Naive thymus-derived CD8-positive, alpha-beta T cell (primary cell): ENCODE measurements around the gene ABLIM3. TPM values are rescaled to one million over a fixed set of nuclear protein-coding genes. Genes with fewer than 3 reads are reported as not detected.

Experiments used
- ATAC-seq, 2 donors: fragments of 150-1000 bp; cut with Tn5 transposase in 1 of 2; sonication (Bioruptor Pico), chemical (Tn5 transposase) in 1 of 2; 1 replicate in 1 of 2; 2 replicates in 1 of 2; pipeline ENCODE4 v1.10.0; 2021; ENCODE audit warnings: mild to moderate bottlenecking in 2 of 2, moderate library complexity in 2 of 2
- POLR2A ChIA-PET: fragments of 350-600 bp; sonication (Branson Sonifier 250); formaldehyde crosslinking; loops from one replicate; lab custom pipeline; 2021; ENCODE audit warnings: antibody characterized with exemption; lab: Charles Lee
- DNase-seq, 10 donors: peaks; one replicate each; pipeline versions ENCODE4 v3.0.0 to v3.0.0-alpha.2; 2020 to 2022
- H3K27ac Mint-ChIP-seq, 10 donors: one replicate each; pipeline ENCODE4 v1.8.0; 2020 to 2022; ENCODE audit warnings: mild to moderate bottlenecking in 10 of 10, mixed read lengths in 10 of 10, moderate library complexity in 4 of 10, inconsistent platforms in 1 of 10
- H3K27me3 Mint-ChIP-seq, 5 donors: one replicate each; pipeline ENCODE4 v1.8.0; 2021 to 2022; ENCODE audit warnings: mixed read lengths in 5 of 5
- H3K36me3 Mint-ChIP-seq, 3 donors: one replicate each; pipeline ENCODE4 v1.8.0; 2020 to 2022; ENCODE audit warnings: mixed read lengths in 3 of 3, mild to moderate bottlenecking in 2 of 3, inconsistent platforms in 1 of 3
- H3K4me1 Mint-ChIP-seq, 4 donors: one replicate each; pipeline ENCODE4 v1.8.0; 2021 to 2022; ENCODE audit warnings: mixed read lengths in 4 of 4
- H3K4me3 Mint-ChIP-seq, 10 donors: one replicate each; pipeline ENCODE4 v1.8.0; 2020 to 2022; ENCODE audit warnings: mild to moderate bottlenecking in 10 of 10, mixed read lengths in 10 of 10, moderate library complexity in 6 of 10, inconsistent platforms in 1 of 10
- H3K9me3 Mint-ChIP-seq, 9 donors: one replicate each; pipeline ENCODE4 v1.8.0; 2020 to 2022; ENCODE audit warnings: mixed read lengths in 9 of 9, mild to moderate bottlenecking in 3 of 9, inconsistent platforms in 1 of 9, moderate library complexity in 1 of 9
- polyA plus RNA-seq, 3 donors: library from polyadenylated mRNA; unstranded; fragments of 300-500 nt; fragmentation: Illumina TruSeq; gene quantifications; one replicate each; pipeline ENCODE4 v1.2.3, GENCODE V29; 2021
- total RNA-seq, 8 experiments: library from RNA in 2 of 8; stranded (reverse) in 2 of 8; gene quantifications; one replicate each; pipeline ENCODE4 v1.2.3 and lab custom pipeline; 2021 to 2026

ABLIM3 gene
- total and polyA plus RNA-seq, 5 experiments from 2014 or later = not detected

- H3K4me3 Mint-ChIP-seq = no peak overlapping the region
- H3K9me3 Mint-ChIP-seq = no peaks in the 10 kb centered on the region
- ATAC-seq = no peak
- no peak overlapping the region for H3K27ac Mint-ChIP-seq
- POLR2A ChIA-PET = no interaction called here
- H3K27me3 Mint-ChIP-seq = peaks cover 0 to 2% (median 0%) of the 10 kb centered on the region in 5 donors
- peaks cover 10 to 22% (median 19%) of the 10 kb centered on the region in 4 donors for H3K4me1 Mint-ChIP-seq
- no peaks in the 10 kb centered on the region for H3K36me3 Mint-ChIP-seq
- DNase-seq = no peak
These were observed 66.5 kb downstream of the ABLIM3 start for GRCh38 chr5:149207831-149208230.

GRCh38 chr5:149210225-149210624 is 68.9 kb downstream of the ABLIM3 start:
- H3K4me3 Mint-ChIP-seq = no peak overlapping the region
- H3K4me1 Mint-ChIP-seq = peaks cover 10 to 22% (median 19%) of the 10 kb centered on the region in 4 donors
- ATAC-seq = no peak
- no peak for DNase-seq
- peaks cover 0 to 2% (median 0%) of the 10 kb centered on the region in 5 donors for H3K27me3 Mint-ChIP-seq
- peak overlapping the region in 1 of 10 donors; percentile 37 for H3K27ac Mint-ChIP-seq
- POLR2A ChIA-PET = no interaction called here
- no peaks in the 10 kb centered on the region for H3K9me3 Mint-ChIP-seq
- no peaks in the 10 kb centered on the region for H3K36me3 Mint-ChIP-seq

GRCh38 chr5:149210968-149211490 is 69.7 kb downstream of the ABLIM3 start:
- Mint-ChIP-seq H3K27ac (peak overlapping the region in 5 of 10 donors; percentile 18 to 79 (median 72)), H3K9me3 (no peaks in the 10 kb centered on the region)
- POLR2A ChIA-PET = no interaction called here

GRCh38 chr5:149211566-149211965 is 70.3 kb downstream of the ABLIM3 start:
- H3K4me1 Mint-ChIP-seq = peaks cover 10 to 22% (median 19%) of the 10 kb centered on the region in 4 donors
- H3K27ac Mint-ChIP-seq = peak overlapping the region in 4 of 10 donors; percentile 27 to 79 (median 72)
- no peaks in the 10 kb centered on the region for H3K36me3 Mint-ChIP-seq
- DNase-seq (no peak), ATAC-seq (peak in 1 of 2 donors; percentile 14)
- no peaks in the 10 kb centered on the region for H3K9me3 Mint-ChIP-seq
- POLR2A ChIA-PET = no interaction called here
- H3K27me3 Mint-ChIP-seq = peaks cover 0 to 2% (median 0%) of the 10 kb centered on the region in 5 donors
- H3K4me3 Mint-ChIP-seq = no peak overlapping the region

More at GRCh38 chr5:149210968-149211490, 69.7 kb downstream of the ABLIM3 start:
- Mint-ChIP-seq H3K4me1 (peaks cover 10 to 22% (median 19%) of the 10 kb centered on the region in 4 donors), H3K36me3 (no peaks in the 10 kb centered on the region), H3K4me3 (no peak overlapping the region), H3K27me3 (peaks cover 0 to 2% (median 0%) of the 10 kb centered on the region in 5 donors)
- DNase-seq (peak in 9 of 10 donors; percentile 18 to 73 (median 54)), ATAC-seq (peak; percentile 72 to 93)

GRCh38 chr5:149212198-149212951 is 71.1 kb downstream of the ABLIM3 start:
- Mint-ChIP-seq H3K9me3 (no peaks in the 10 kb centered on the region), H3K4me3 (no peak overlapping the region), H3K4me1 (peaks cover 10 to 22% (median 19%) of the 10 kb centered on the region in 4 donors), H3K27ac (peak overlapping the region in 4 of 10 donors; percentile 15 to 79 (median 48)), H3K27me3 (peaks cover 0 to 2% (median 0%) of the 10 kb centered on the region in 5 donors), H3K36me3 (no peaks in the 10 kb centered on the region)
- DNase-seq = no peak
- POLR2A ChIA-PET = no interaction called here
- no peak for ATAC-seq

- Mint-ChIP-seq H3K36me3 (no peaks in the 10 kb centered on the region), H3K4me1 (peaks cover 10 to 22% (median 20%) of the 10 kb centered on the region in 4 donors), H3K9me3 (no peaks in the 10 kb centered on the region), H3K27ac (peak overlapping the region in 1 of 10 donors; percentile 19), H3K27me3 (no peaks in the 10 kb centered on the region), H3K4me3 (no peak overlapping the region)
- ATAC-seq (no peak), DNase-seq (no peak)
- POLR2A ChIA-PET = interaction anchor here (1.3 kb wide), 1 partner anchor 27 kb away, joined by 3 read pairs; no protein-coding TSS in a partner anchor
These were observed 72.1 kb downstream of the ABLIM3 start for GRCh38 chr5:149213264-149213880.

- H3K4me3 Mint-ChIP-seq = no peak overlapping the region
- peaks cover 10 to 21% (median 18%) of the 10 kb centered on the region in 4 donors for H3K4me1 Mint-ChIP-seq
- DNase-seq = no peak
- ATAC-seq = no peak
- H3K27ac Mint-ChIP-seq = no peak overlapping the region
- no peaks in the 10 kb centered on the region for H3K27me3 Mint-ChIP-seq
- no peaks in the 10 kb centered on the region for H3K36me3 Mint-ChIP-seq
- no peaks in the 10 kb centered on the region for H3K9me3 Mint-ChIP-seq
- POLR2A ChIA-PET = no interaction called here
These were observed 74.3 kb downstream of the ABLIM3 start for GRCh38 chr5:149215478-149216090.

GRCh38 chr5:149216496-149216895 is 75.2 kb downstream of the ABLIM3 start:
- ATAC-seq (no peak), DNase-seq (no peak)
- H3K36me3 Mint-ChIP-seq = no peaks in the 10 kb centered on the region
- H3K27me3 Mint-ChIP-seq = no peaks in the 10 kb centered on the region
- no peak overlapping the region for H3K27ac Mint-ChIP-seq
- H3K4me3 Mint-ChIP-seq = no peak overlapping the region
- H3K4me1 Mint-ChIP-seq = peaks cover 6 to 15% (median 10%) of the 10 kb centered on the region in 4 donors
- no peaks in the 10 kb centered on the region for H3K9me3 Mint-ChIP-seq
- POLR2A ChIA-PET = no interaction called here

GRCh38 chr5:149217096-149217802 is 76.0 kb downstream of the ABLIM3 start:
- no peak for ATAC-seq
- no peak overlapping the region for H3K4me3 Mint-ChIP-seq
- H3K9me3 Mint-ChIP-seq = no peaks in the 10 kb centered on the region
- H3K36me3 Mint-ChIP-seq = no peaks in the 10 kb centered on the region
- DNase-seq = no peak
- H3K27me3 Mint-ChIP-seq = no peaks in the 10 kb centered on the region
- peaks cover under 1 to 8% (median 2%) of the 10 kb centered on the region in 4 donors for H3K4me1 Mint-ChIP-seq
- POLR2A ChIA-PET = no interaction called here
- peak overlapping the region in 2 of 10 donors; percentile 7 to 23 for H3K27ac Mint-ChIP-seq

GRCh38 chr5:149217803-149218155 is 76.5 kb downstream of the ABLIM3 start:
- POLR2A ChIA-PET = no interaction called here

GRCh38 chr5:149219584-149219983 is 78.3 kb downstream of the ABLIM3 start:
- Mint-ChIP-seq H3K4me1 (peaks cover 0 to 6% (median 0%) of the 10 kb centered on the region in 4 donors), H3K27ac (no peak overlapping the region), H3K4me3 (no peak overlapping the region), H3K27me3 (no peaks in the 10 kb centered on the region), H3K9me3 (no peaks in the 10 kb centered on the region), H3K36me3 (no peaks in the 10 kb centered on the region)
- POLR2A ChIA-PET = no interaction called here
- no peak for ATAC-seq
- DNase-seq = no peak

More at GRCh38 chr5:149217803-149218155, 76.5 kb downstream of the ABLIM3 start:
- H3K4me3 Mint-ChIP-seq = no peak overlapping the region
- ATAC-seq (no peak), DNase-seq (no peak)
- H3K9me3 Mint-ChIP-seq = no peaks in the 10 kb centered on the region
- H3K27me3 Mint-ChIP-seq = no peaks in the 10 kb centered on the region
- H3K27ac Mint-ChIP-seq = no peak overlapping the region
- H3K4me1 Mint-ChIP-seq = peaks cover 0 to 6% (median 0%) of the 10 kb centered on the region in 4 donors
- no peaks in the 10 kb centered on the region for H3K36me3 Mint-ChIP-seq

GRCh38 chr5:149220750-149221149 is 79.5 kb downstream of the ABLIM3 start:
- no peaks in the 10 kb centered on the region for H3K36me3 Mint-ChIP-seq
- no peaks in the 10 kb centered on the region for H3K27me3 Mint-ChIP-seq
- H3K9me3 Mint-ChIP-seq = no peaks in the 10 kb centered on the region
- no peak for ATAC-seq
- H3K4me1 Mint-ChIP-seq = peaks cover 0 to 6% (median 0%) of the 10 kb centered on the region in 4 donors
- H3K27ac Mint-ChIP-seq = peak overlapping the region in 1 of 10 donors; percentile 22
- POLR2A ChIA-PET = no interaction called here
- DNase-seq = no peak
- H3K4me3 Mint-ChIP-seq = no peak overlapping the region
